Endothelial cell of umbilical vein (primary cell): ENCODE results near the gene IL25.

Experiments used
- CTCF ChIP-seq, 2 donors: IDR thresholded peaks; 1 replicate in 1 of 2; 2 replicates in 1 of 2; pipeline ENCODE4 v1.5.1; 2011; ENCODE audit warnings: low read length in 2 of 2, mild to moderate bottlenecking in 2 of 2, moderate library complexity in 2 of 2, control low read depth in 1 of 2, inconsistent platforms in 1 of 2, low read depth in 1 of 2; ENCODE audit not compliant: insufficient read depth in 1 of 2; ENCODE audit errors: extremely low read depth in 1 of 2
- EZH2 ChIP-seq: IDR thresholded peaks from 2 replicates; pipeline ENCODE4 v1.6.1; 2012; ENCODE audit warnings: borderline replicate concordance, low read depth, mild to moderate bottlenecking, moderate library complexity, low read length, inconsistent platforms; ENCODE audit not compliant: severe bottlenecking
- FOS ChIP-seq: IDR thresholded peaks from 2 replicates; pipeline ENCODE4 v1.6.1; 2011; ENCODE audit warnings: mild to moderate bottlenecking, low read length, moderate library complexity, borderline replicate concordance; ENCODE audit not compliant: insufficient read depth
- GATA2 ChIP-seq: IDR thresholded peaks from 2 replicates; pipeline ENCODE4 v1.7.0; 2011; ENCODE audit warnings: low read depth, mild to moderate bottlenecking, moderate library complexity, mixed read lengths, low read length; ENCODE audit not compliant: insufficient read length, insufficient read depth
- JUN ChIP-seq: IDR thresholded peaks from 2 replicates; pipeline ENCODE4 v1.6.1; 2011; ENCODE audit warnings: borderline replicate concordance, low read depth; ENCODE audit not compliant: insufficient read length, insufficient read depth
- MYC ChIP-seq: IDR thresholded peaks from one replicate; pipeline ENCODE4 v1.6.1; 2011; ENCODE audit warnings: mild to moderate bottlenecking, low read depth, low read length
- POLR2A ChIP-seq: IDR thresholded peaks from 2 replicates; pipeline ENCODE4 v1.6.1; 2012; ENCODE audit warnings: low read depth, mild to moderate bottlenecking, control low read depth, low read length
- POLR2AphosphoS5 ChIP-seq: IDR thresholded peaks from 2 replicates; pipeline ENCODE4 v1.6.1; 2012; ENCODE audit warnings: low read depth, mild to moderate bottlenecking, control low read depth, low read length, moderate library complexity; ENCODE audit not compliant: insufficient read depth
- TF ChIP-seq, protein P1 (sequence below): IDR thresholded peaks from 2 replicates; pipeline ENCODE4 v1.6.1; 2011; ENCODE audit not compliant: insufficient read depth, insufficient read length

- TF ChIP-seq POLR2A (no peak), CTCF (IDR thresholded peaks at IDR 0.05; ENCODE audit: extremely low read depth in 1 of 2, insufficient read depth in 1 of 2, low read depth in 1 of 2, low read length in 2 of 2) (no peak), POLR2AphosphoS5 (no peak), EZH2 (no peak), FOS (no peak), JUN (no peak), GATA2 (no peak), MYC (no peak)
- TF ChIP-seq, protein P1, sequence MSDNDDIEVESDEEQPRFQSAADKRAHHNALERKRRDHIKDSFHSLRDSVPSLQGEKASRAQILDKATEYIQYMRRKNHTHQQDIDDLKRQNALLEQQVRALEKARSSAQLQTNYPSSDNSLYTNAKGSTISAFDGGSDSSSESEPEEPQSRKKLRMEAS, result no peak
These were observed 24.3 kb upstream of the IL25 start for GRCh38 chr14:23348297-23348655.
